GM23248 (cell line): ENCODE results near the gene IQSEC3. TPM values are rescaled to one million over a fixed set of nuclear protein-coding genes. Genes with fewer than 3 reads are reported as not detected.

Experiments used
- DNase-seq: peaks from one replicate; pipeline ENCODE4 v3.0.0-alpha.2; 2015
- H2AFZ ChIP-seq: fragments of 200-600 bp; sonication (generic); 2 replicates; pipeline ENCODE4 v1.6.1; 2016; ENCODE audit warnings: antibody characterized with exemption
- H3F3A ChIP-seq: fragments of 200-600 bp; sonication (generic); 2 replicates; pipeline ENCODE4 v1.6.1; 2016; ENCODE audit warnings: mild to moderate bottlenecking, antibody characterized with exemption, mixed run types; ENCODE audit not compliant: insufficient read depth
- H3K27ac ChIP-seq: fragments of 200-600 bp; sonication (generic); 2 replicates; pipeline ENCODE4 v1.5.1; 2016; ENCODE audit warnings: mild to moderate bottlenecking
- H3K27me3 ChIP-seq: fragments of 200-600 bp; sonication (generic); replicated peaks from 2 replicates; pipeline ENCODE4 v1.6.1; 2016; ENCODE audit warnings: mild to moderate bottlenecking; ENCODE audit not compliant: insufficient read depth
- H3K36me3 ChIP-seq: fragments of 200-600 bp; sonication (generic); 2 replicates; pipeline ENCODE4 v1.6.1; 2016; ENCODE audit warnings: low read depth, mild to moderate bottlenecking
- H3K4me1 ChIP-seq: fragments of 200-600 bp; sonication (generic); 2 replicates; pipeline ENCODE4 v1.6.1; 2016; ENCODE audit warnings: mild to moderate bottlenecking; ENCODE audit not compliant: insufficient read depth
- H3K4me2 ChIP-seq: fragments of 200-600 bp; sonication (generic); one replicate; pipeline ENCODE4 v1.6.1; 2016; ENCODE audit warnings: mild to moderate bottlenecking; ENCODE audit not compliant: unreplicated experiment
- H3K4me3 ChIP-seq: fragments of 200-600 bp; sonication (generic); 2 replicates; pipeline ENCODE4 v1.5.1; 2016; ENCODE audit warnings: mild to moderate bottlenecking
- H3K79me2 ChIP-seq: fragments of 200-600 bp; sonication (generic); 2 replicates; pipeline ENCODE4 v1.6.1; 2016; ENCODE audit warnings: mild to moderate bottlenecking; ENCODE audit not compliant: insufficient read depth
- H3K9ac ChIP-seq: fragments of 200-600 bp; sonication (generic); 2 replicates; pipeline ENCODE4 v1.6.1; 2016; ENCODE audit warnings: mild to moderate bottlenecking
- H3K9me2 ChIP-seq: fragments of 200-600 bp; sonication (generic); 2 replicates; pipeline ENCODE4 v1.6.1; 2016; ENCODE audit warnings: mixed run types, mild to moderate bottlenecking, moderate library complexity; ENCODE audit not compliant: insufficient read depth
- H3K9me3 ChIP-seq: fragments of 200-600 bp; sonication (generic); one replicate; pipeline ENCODE4 v1.6.1; 2017; ENCODE audit warnings: low read depth
- H4K20me1 ChIP-seq: fragments of 200-600 bp; sonication (generic); 2 replicates; pipeline ENCODE4 v1.6.0; 2016; ENCODE audit not compliant: insufficient read depth
- EZH2 ChIP-seq: fragments of 200-600 bp; sonication (generic); IDR thresholded peaks from 2 replicates; pipeline ENCODE4 v1.6.1; 2018; ENCODE audit warnings: antibody characterized with exemption, mild to moderate bottlenecking; ENCODE audit not compliant: insufficient read depth, poor library complexity, severe bottlenecking
- EZH2phosphoT487 ChIP-seq: fragments of 200-600 bp; sonication (generic); IDR thresholded peaks from 2 replicates; pipeline ENCODE4 v1.6.1; 2018; ENCODE audit warnings: antibody characterized with exemption, moderate library complexity, mild to moderate bottlenecking, low read depth; ENCODE audit not compliant: insufficient read depth
- WGBS, 2 experiments: methylation state at CpG; one replicate each; pipeline ENCODE4 v1.1.6; 2015 to 2017; ENCODE audit warnings: low lambda C conversion rate in 2 of 2, low coverage in 1 of 2; ENCODE audit errors: missing lambda C conversion rate in 2 of 2; 5-methylcytosine and 5-hydroxymethylcytosine counted together
- in situ Hi-C: fragments of 300-500 bp; cut with MboI; formaldehyde crosslinking; loops from 2 replicates; pipeline ENCODE4 v1.15.0; 2020
- polyA plus RNA-seq: library from polyadenylated mRNA; unstranded; fragments of >200 nt; fragmentation: Nextera tagmentation; extraction: Ambion mirVana; gene quantifications from 2 replicates; pipeline ENCODE4 v1.2.1, GENCODE V29; 2016
- total RNA-seq: library from RNA; depleted of rRNA; stranded (reverse); fragments of >200 nt; shearing (Covaris generic); gene quantifications from 2 replicates; pipeline ENCODE4 v1.2.3, GENCODE V29; 2014

The IQSEC3 gene
- total and polyA plus RNA-seq, 2 experiments from 2014 or later, result not detected

- H3K4me2 ChIP-seq, result no peak overlapping the region
Measured at GRCh38 chr12:170371-171225, 104.0 kb downstream of the IQSEC3 start.

GRCh38 chr12:171276-171675, 104.7 kb downstream of the IQSEC3 start:
- no peaks in the 10 kb centered on the region for H3K9me2 ChIP-seq
- H4K20me1 ChIP-seq, result no peaks in the 10 kb centered on the region
- H3K9me3 ChIP-seq, result no peaks in the 10 kb centered on the region
- H3K4me2 ChIP-seq, result no peak overlapping the region
- H3F3A ChIP-seq, result no peaks in the 10 kb centered on the region
- 63 to 64% methylated on average over 10 of the region's 10 CpGs for WGBS, 2 experiments
- TF ChIP-seq EZH2 (no peak), EZH2phosphoT487 (no peak)
- no peaks in the 10 kb centered on the region for H3K36me3 ChIP-seq
- no peak overlapping the region for H2AFZ ChIP-seq
- no peaks in the 10 kb centered on the region for H3K79me2 ChIP-seq
- no peak overlapping the region for H3K4me3 ChIP-seq
- H3K4me1 ChIP-seq, result no peaks in the 10 kb centered on the region
- in situ Hi-C loops, result no loop called here
- no peak overlapping the region for H3K9ac ChIP-seq
- peaks cover 17% of the 10 kb centered on the region for H3K27me3 ChIP-seq
- no peak for DNase-seq
- H3K27ac ChIP-seq, result no peak overlapping the region

More at GRCh38 chr12:170371-171225, 104.0 kb downstream of the IQSEC3 start:
- DNase-seq, result no peak
- Histone ChIP-seq H3K9ac (no peak overlapping the region), H3K9me2 (no peaks in the 10 kb centered on the region), H3K4me3 (no peak overlapping the region), H3K36me3 (no peaks in the 10 kb centered on the region), H2AFZ (no peak overlapping the region), H3K27me3 (peaks cover 17% of the 10 kb centered on the region), H3K4me1 (no peaks in the 10 kb centered on the region), H3K27ac (no peak overlapping the region), H3K9me3 (no peaks in the 10 kb centered on the region), H3K79me2 (no peaks in the 10 kb centered on the region), H3F3A (no peaks in the 10 kb centered on the region), H4K20me1 (no peaks in the 10 kb centered on the region)
- WGBS, 2 experiments, result 64 to 69% methylated on average over 27 to 28 of the region's 29 CpGs
- TF ChIP-seq EZH2phosphoT487, result no peak
- TF ChIP-seq EZH2, result no peak
- in situ Hi-C loops, result no loop called here

- H3K9ac ChIP-seq, result no peak overlapping the region
- no peak for DNase-seq
- no peaks in the 10 kb centered on the region for H3K79me2 ChIP-seq
- H3K9me3 ChIP-seq, result no peaks in the 10 kb centered on the region
- no peak overlapping the region for H3K27ac ChIP-seq
- in situ Hi-C loops, result no loop called here
- H3K9me2 ChIP-seq, result no peaks in the 10 kb centered on the region
- H3K4me1 ChIP-seq, result peaks cover 6% of the 10 kb centered on the region
- no peak overlapping the region for H2AFZ ChIP-seq
- no peaks in the 10 kb centered on the region for H3K36me3 ChIP-seq
- H3K4me2 ChIP-seq, result no peak overlapping the region
- WGBS, 2 experiments, result 44 to 47% methylated on average over 14 to 18 of the region's 18 CpGs
- H4K20me1 ChIP-seq, result no peaks in the 10 kb centered on the region
- H3F3A ChIP-seq, result no peaks in the 10 kb centered on the region
- TF ChIP-seq EZH2, result no peak
- H3K27me3 ChIP-seq, result peaks cover 17% of the 10 kb centered on the region
- H3K4me3 ChIP-seq, result no peak overlapping the region
Measured at GRCh38 chr12:171743-172676, 105.4 kb downstream of the IQSEC3 start.

- no peak overlapping the region for H3K4me3 ChIP-seq
- TF ChIP-seq EZH2phosphoT487 (no peak), EZH2 (no peak)
- no peaks in the 10 kb centered on the region for H4K20me1 ChIP-seq
- WGBS, 2 experiments, result 78 to 89% methylated on average over 5 to 15 of the region's 15 CpGs
- H3K4me2 ChIP-seq, result no peak overlapping the region
- H3F3A ChIP-seq, result no peaks in the 10 kb centered on the region
- H3K4me1 ChIP-seq, result peaks cover 6% of the 10 kb centered on the region
- H3K9ac ChIP-seq, result no peak overlapping the region
- H3K79me2 ChIP-seq, result no peaks in the 10 kb centered on the region
- H3K27me3 ChIP-seq, result peaks cover 13% of the 10 kb centered on the region
- no peaks in the 10 kb centered on the region for H3K9me3 ChIP-seq
- no peaks in the 10 kb centered on the region for H3K36me3 ChIP-seq
- no peak overlapping the region for H2AFZ ChIP-seq
- no peak overlapping the region for H3K27ac ChIP-seq
- in situ Hi-C loops, result no loop called here
- H3K9me2 ChIP-seq, result no peaks in the 10 kb centered on the region
- DNase-seq, result no peak
Measured at GRCh38 chr12:172732-173161, 106.2 kb downstream of the IQSEC3 start.
